Sigmoid colon (tissue), 7 donors: ENCODE measurements around the gene HIVEP3. TPM values are rescaled to one million over a fixed set of nuclear protein-coding genes. Genes with fewer than 3 reads are reported as not detected.
A peak's percentile ranks its signal among the peaks of the same experiment; 100 is the strongest.

Experiments
- DNase-seq: peaks from one replicate; pipeline ENCODE4 v3.0.0-alpha.2; 2019
- H3K27ac ChIP-seq, 4 donors: fragments of 200-600 bp; sonication (generic); one replicate each; pipeline ENCODE4 v1.5.1; 2016 to 2019; ENCODE audit warnings: mild to moderate bottlenecking in 1 of 4
- H3K27me3 ChIP-seq, 3 donors: fragments of 200-600 bp; sonication (generic); one replicate each; pipeline ENCODE4 v1.5.1; 2019; ENCODE audit warnings: mild to moderate bottlenecking in 1 of 3
- H3K36me3 ChIP-seq, 4 donors: fragments of 200-600 bp; sonication (generic); one replicate each; pipeline ENCODE4 v1.5.1; 2016 to 2019
- H3K4me1 ChIP-seq, 4 donors: fragments of 200-600 bp; sonication (generic); one replicate each; pipeline ENCODE4 v1.5.1; 2017 to 2019
- H3K4me3 ChIP-seq, 4 donors: fragments of 200-600 bp; sonication (generic); one replicate each; pipeline ENCODE4 v1.5.1; 2017 to 2019; ENCODE audit warnings: mild to moderate bottlenecking in 2 of 4, moderate library complexity in 1 of 4
- H3K9me3 ChIP-seq, 4 donors: fragments of 200-600 bp in 3 of 4; sonication (generic) in 3 of 4; one replicate each; pipeline versions ENCODE4 v1.5.1 to v1.6.1; 2013 to 2019
- CTCF ChIP-seq, 4 experiments: fragments of 450-650 bp in 3 of 4; fragments of 200-600 bp in 1 of 4; IDR thresholded peaks; one replicate each; pipeline ENCODE4 v1.5.1; 2016 to 2019; ENCODE audit warnings: antibody characterized with exemption in 4 of 4, mild to moderate bottlenecking in 3 of 4, moderate library complexity in 2 of 4
- EP300 ChIP-seq, 4 donors: sonication (generic); formaldehyde crosslinking; IDR thresholded peaks; one replicate each; pipeline ENCODE4 v1.6.1; 2017; ENCODE audit warnings: antibody characterized with exemption in 4 of 4
- POLR2A ChIP-seq, 2 donors: fragments of 450-650 bp; IDR thresholded peaks; one replicate each; pipeline ENCODE4 v1.6.1; 2016; ENCODE audit warnings: antibody characterized with exemption in 2 of 2, mild to moderate bottlenecking in 2 of 2, moderate library complexity in 2 of 2
- POLR2AphosphoS5 ChIP-seq, 4 donors: sonication (generic); formaldehyde crosslinking; IDR thresholded peaks; one replicate each; pipeline ENCODE4 v1.6.1; 2017; ENCODE audit warnings: antibody characterized with exemption in 4 of 4
- WGBS, 2 donors: extraction: QIAGEN DNeasy Blood & Tissue Kit; methylation state at CpG; one replicate each; pipeline ENCODE4 v1.1.7; 2013; 5-methylcytosine and 5-hydroxymethylcytosine counted together
- intact Hi-C: fragments of 100-400 bp; cut with DNase I; formaldehyde crosslinking; loops from one replicate; pipeline ENCODE4 v1.15.1; 2023
- polyA plus RNA-seq, 3 donors: library from polyadenylated mRNA; stranded (reverse); fragments of 200-250 nt; gene quantifications; one replicate each; pipeline ENCODE4 v1.2.3, GENCODE V29; 2013
- total RNA-seq, 4 donors: library from RNA; depleted of rRNA; stranded (reverse); fragments of >200 nt; gene quantifications; one replicate each; pipeline ENCODE4 v1.1.0, GENCODE V29; 2016
- donor health status: healthy with polysubstance abuse.
- donor health status: Bipolar disorder and iron deficiency.
- donor health status: healthy.

The HIVEP3 gene
- total and polyA plus RNA-seq, 7 donors, result 1.4 to 7.8 (median 3.2) TPM

GRCh38 chr1:41541592-41541952, 377.1 kb downstream of the HIVEP3 start:
- TF ChIP-seq CTCF (IDR thresholded peaks at IDR 0.05) (no peak), POLR2AphosphoS5 (IDR thresholded peaks at IDR 0.05) (no peak), POLR2A (IDR thresholded peaks at IDR 0.05) (no peak), EP300 (IDR thresholded peaks at IDR 0.05) (no peak)
- H3K4me3 ChIP-seq, result no peak overlapping the region
- 96 to 100% methylated on average over 1 of the region's 1 CpG for WGBS, 2 donors
- peaks cover 0 to 20% (median 14%) of the 10 kb centered on the region in 4 donors for H3K4me1 ChIP-seq
- no peak overlapping the region for H3K27ac ChIP-seq
- no peaks in the 10 kb centered on the region for H3K27me3 ChIP-seq
- H3K36me3 ChIP-seq, result no peaks in the 10 kb centered on the region
- no peaks in the 10 kb centered on the region for H3K9me3 ChIP-seq
- no peak for DNase-seq
- intact Hi-C loops, result no loop called here

DNA sequence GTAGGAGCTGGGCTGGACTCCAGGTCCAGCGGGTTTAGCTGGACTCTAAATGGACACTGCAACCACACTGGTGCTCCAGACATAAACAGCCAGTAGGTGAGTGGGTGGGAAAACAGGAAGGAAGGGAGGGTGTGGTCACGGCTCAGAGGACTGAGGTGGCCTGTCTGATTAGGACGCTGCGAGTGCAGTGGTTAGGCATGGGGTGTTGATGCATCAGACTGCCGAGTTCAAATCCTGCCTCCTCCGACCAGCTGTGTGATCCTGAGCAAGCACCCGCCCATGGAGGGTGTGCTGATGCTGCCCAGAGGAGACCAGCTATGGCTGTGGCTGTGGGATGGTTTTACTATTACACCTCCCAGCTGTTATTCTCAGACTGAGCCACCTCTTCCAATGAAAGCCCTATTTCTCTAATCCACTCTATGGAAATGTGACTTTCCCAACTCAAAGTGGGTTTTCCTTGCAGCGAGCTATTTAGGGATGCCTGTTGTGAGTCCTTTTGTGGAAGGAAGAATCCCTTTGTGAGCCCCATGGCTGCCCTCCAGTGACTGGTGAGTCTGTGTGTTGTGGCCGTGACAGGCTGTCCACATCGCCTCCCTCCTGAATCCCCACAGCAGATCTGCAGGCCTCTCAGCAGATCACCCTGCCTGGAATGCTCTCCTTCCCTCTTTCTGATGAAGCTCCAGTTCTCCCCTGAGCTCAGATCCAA, 377.7 kb downstream of the HIVEP3 start:
- Histone ChIP-seq H3K4me1 (peaks cover 0 to 20% (median 14%) of the 10 kb centered on the region in 4 donors), H3K9me3 (no peaks in the 10 kb centered on the region), H3K27ac (no peak overlapping the region), H3K27me3 (no peaks in the 10 kb centered on the region), H3K36me3 (no peaks in the 10 kb centered on the region), H3K4me3 (no peak overlapping the region)
- intact Hi-C loops, result no loop called here
- WGBS, 2 donors, result 61 to 67% methylated on average over 10 of the region's 10 CpGs
- peak; percentile 35 for DNase-seq
- no peak for TF ChIP-seq EP300 (IDR thresholded peaks at IDR 0.05)
- no peak for TF ChIP-seq CTCF (IDR thresholded peaks at IDR 0.05)
- TF ChIP-seq POLR2A (IDR thresholded peaks at IDR 0.05), result no peak
- no peak for TF ChIP-seq POLR2AphosphoS5 (IDR thresholded peaks at IDR 0.05)

- no peak for TF ChIP-seq POLR2AphosphoS5 (IDR thresholded peaks at IDR 0.05)
- no peak for TF ChIP-seq EP300 (IDR thresholded peaks at IDR 0.05)
- TF ChIP-seq POLR2A (IDR thresholded peaks at IDR 0.05), result no peak
- TF ChIP-seq CTCF (IDR thresholded peaks at IDR 0.05), result no peak
- no peaks in the 10 kb centered on the region for H3K27me3 ChIP-seq
- no peak overlapping the region for H3K4me3 ChIP-seq
- no peaks in the 10 kb centered on the region for H3K36me3 ChIP-seq
- H3K27ac ChIP-seq, result no peak overlapping the region
- no peaks in the 10 kb centered on the region for H3K9me3 ChIP-seq
- DNase-seq, result peak; percentile 50
- WGBS, 2 donors, result 96 to 97% methylated on average over 8 of the region's 8 CpGs
- intact Hi-C loops, result no loop called here
- H3K4me1 ChIP-seq, result peaks cover 0 to 20% (median 14%) of the 10 kb centered on the region in 4 donors
These were observed 378.7 kb downstream of the HIVEP3 start for GRCh38 chr1:41539999-41540398.

DNA sequence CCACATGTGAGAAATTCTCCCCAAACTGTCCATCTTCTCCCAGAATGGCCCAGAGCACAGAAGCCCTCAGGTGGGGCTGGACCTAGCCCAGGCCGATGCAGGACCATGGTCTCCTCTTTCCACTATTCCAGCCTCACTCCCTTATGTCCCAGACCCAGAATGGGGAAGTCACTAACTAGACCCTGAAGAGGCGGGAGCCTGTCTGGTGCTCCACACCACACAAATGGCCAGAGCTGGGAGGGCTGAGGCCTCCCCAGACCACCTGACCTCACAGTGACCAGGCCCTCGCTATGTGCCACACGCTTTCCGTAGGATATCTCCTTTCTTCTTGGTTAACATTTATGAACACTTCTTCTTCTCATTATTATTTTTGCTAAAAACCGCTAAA, 379.3 kb downstream of the HIVEP3 start:
- intact Hi-C loops, result no loop called here
- peak; percentile 19 for DNase-seq
- Histone ChIP-seq H3K36me3 (no peaks in the 10 kb centered on the region), H3K27me3 (no peaks in the 10 kb centered on the region), H3K4me1 (peaks cover 0 to 20% (median 14%) of the 10 kb centered on the region in 4 donors), H3K4me3 (no peak overlapping the region), H3K9me3 (no peaks in the 10 kb centered on the region), H3K27ac (no peak overlapping the region)
- 86 to 96% methylated on average over 6 of the region's 6 CpGs for WGBS, 2 donors
- TF ChIP-seq POLR2A (IDR thresholded peaks at IDR 0.05) (no peak), CTCF (IDR thresholded peaks at IDR 0.05) (no peak), EP300 (IDR thresholded peaks at IDR 0.05) (no peak), POLR2AphosphoS5 (IDR thresholded peaks at IDR 0.05) (no peak)
